Ishikawa (cell line): Measurements from ENCODE around the gene C2CD2.

ENCODE experiments used
- CEBPB ChIP-seq: IDR thresholded peaks from 2 replicates; pipeline ENCODE4 v1.6.1; 2012
- CREB1 ChIP-seq: IDR thresholded peaks from 2 replicates; pipeline ENCODE4 v1.6.1; 2012; ENCODE audit warnings: low read depth
- EGR1 ChIP-seq: IDR thresholded peaks from 2 replicates; pipeline ENCODE4 v1.6.1; 2012
- EP300 ChIP-seq: IDR thresholded peaks from 2 replicates; pipeline ENCODE4 v1.6.1; 2012; ENCODE audit warnings: borderline replicate concordance
- FOXM1 ChIP-seq: IDR thresholded peaks from 2 replicates; pipeline ENCODE4 v1.6.1; 2012; ENCODE audit warnings: low read depth, borderline replicate concordance
- MAX ChIP-seq: IDR thresholded peaks from 2 replicates; pipeline ENCODE4 v1.6.1; 2012
- NFIC ChIP-seq: IDR thresholded peaks from 2 replicates; pipeline ENCODE4 v1.6.1; 2012
- RAD21 ChIP-seq: IDR thresholded peaks from 2 replicates; pipeline ENCODE4 v1.6.1; 2012; ENCODE audit warnings: low read depth
- REST ChIP-seq: IDR thresholded peaks from 2 replicates; pipeline ENCODE4 v1.6.1; 2012; ENCODE audit warnings: low read depth, mild to moderate bottlenecking
- TAF1 ChIP-seq: IDR thresholded peaks from 2 replicates; pipeline ENCODE4 v1.6.1; 2012; ENCODE audit warnings: low read depth, mild to moderate bottlenecking
- TCF12 ChIP-seq: IDR thresholded peaks from 2 replicates; pipeline ENCODE4 v1.6.1; 2012; ENCODE audit warnings: low read depth
- TEAD4 ChIP-seq: IDR thresholded peaks from 2 replicates; pipeline ENCODE4 v1.6.1; 2012
- USF1 ChIP-seq: IDR thresholded peaks from 2 replicates; pipeline ENCODE4 v1.6.1; 2012
- YY1 ChIP-seq: IDR thresholded peaks from 2 replicates; pipeline ENCODE4 v1.6.1; 2012; ENCODE audit warnings: low read depth
- ZBTB7A ChIP-seq: IDR thresholded peaks from 2 replicates; pipeline ENCODE4 v1.6.1; 2012; ENCODE audit warnings: low read depth

Gene C2CD2

GRCh38 chr21:41926807-41927171 lies 27.0 kb downstream of the C2CD2 start:
- no peak for TF ChIP-seq TCF12
- TF ChIP-seq NFIC: no peak
- TF ChIP-seq EP300: no peak
- TF ChIP-seq TAF1: no peak
- TF ChIP-seq USF1: no peak
- TF ChIP-seq EGR1: no peak
- TF ChIP-seq ZBTB7A: no peak
- no peak for TF ChIP-seq YY1
- TF ChIP-seq RAD21: no peak

DNA sequence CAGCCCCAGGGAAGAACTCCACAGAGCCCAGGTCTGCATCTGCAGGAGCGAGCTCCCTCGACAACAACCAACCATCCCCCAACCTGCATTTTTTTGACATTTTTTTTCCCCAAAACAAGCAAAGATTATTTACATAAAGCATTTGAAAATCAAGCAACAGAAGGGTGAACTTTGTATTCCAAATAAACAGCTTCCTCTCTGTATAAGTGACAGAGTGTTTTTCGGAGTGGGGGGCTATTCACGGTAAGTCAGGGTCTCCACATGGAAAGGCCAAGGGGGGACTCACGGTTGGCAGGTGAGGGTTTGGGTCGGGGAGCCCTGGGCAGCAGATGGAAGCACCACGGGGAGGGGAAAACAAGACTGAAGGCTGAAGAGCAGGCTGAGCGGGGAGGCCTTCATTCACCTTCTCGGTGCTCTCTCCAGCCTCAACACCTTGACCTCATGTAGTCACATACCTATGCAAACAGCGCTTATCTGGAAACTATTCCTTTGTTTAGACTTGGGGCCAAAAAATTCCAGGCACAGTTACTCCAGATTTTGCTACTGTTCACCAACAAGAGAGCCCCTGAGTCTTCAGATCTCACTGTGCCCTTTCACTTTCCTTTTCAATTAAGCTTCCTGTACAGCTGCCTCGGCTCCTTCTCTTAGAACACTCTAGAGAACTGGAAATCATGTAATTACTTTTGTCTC lies 27.6 kb downstream of the C2CD2 start:
- TF ChIP-seq RAD21 (no peak), TEAD4 (no peak), REST (no peak), MAX (no peak), EP300 (no peak), ZBTB7A (no peak), TCF12 (no peak), TAF1 (no peak), FOXM1 (no peak), CEBPB (no peak), YY1 (no peak)

DNA sequence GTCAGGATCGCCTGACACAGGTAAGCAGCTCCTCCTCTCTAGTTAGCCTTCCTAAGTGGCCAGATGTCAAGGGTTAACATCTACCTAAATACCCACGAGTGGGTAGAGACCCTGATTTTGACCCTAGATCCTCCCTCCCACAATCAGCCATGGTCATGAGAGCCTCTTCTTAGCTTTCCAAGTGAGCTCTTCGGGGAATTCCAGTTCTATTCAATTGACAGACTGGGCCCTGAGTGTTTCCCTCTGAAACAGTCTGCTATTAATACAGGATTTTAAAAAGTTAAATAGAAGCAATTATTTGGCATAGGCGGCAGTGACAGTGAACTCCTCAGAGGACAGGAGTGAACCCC lies 28.1 kb downstream of the C2CD2 start:
- no peak for TF ChIP-seq CEBPB

DNA sequence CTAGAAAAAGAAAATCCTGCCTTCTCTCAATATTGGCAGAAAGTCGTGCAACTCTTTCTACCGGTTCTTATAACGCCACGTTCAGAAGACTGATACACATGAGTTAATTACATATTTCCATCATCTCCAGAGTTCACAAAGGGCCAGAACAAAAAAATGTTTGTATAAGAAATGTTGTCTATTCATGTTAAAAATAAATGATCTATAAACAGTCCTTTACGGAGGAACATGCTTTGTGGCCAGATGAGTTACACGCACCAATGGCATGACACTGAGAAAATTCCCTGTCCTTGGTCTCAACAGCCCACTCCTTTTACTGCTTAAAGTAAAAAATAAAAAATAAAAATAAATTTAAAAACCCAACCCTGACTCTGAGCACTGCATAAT lies 29.5 kb downstream of the C2CD2 start:
- TF ChIP-seq TAF1 (no peak), TCF12 (no peak), MAX (no peak), USF1 (no peak), RAD21 (no peak), EP300 (no peak), NFIC (no peak), TEAD4 (no peak), FOXM1 (no peak), REST (no peak), ZBTB7A (no peak), CREB1 (no peak)

DNA sequence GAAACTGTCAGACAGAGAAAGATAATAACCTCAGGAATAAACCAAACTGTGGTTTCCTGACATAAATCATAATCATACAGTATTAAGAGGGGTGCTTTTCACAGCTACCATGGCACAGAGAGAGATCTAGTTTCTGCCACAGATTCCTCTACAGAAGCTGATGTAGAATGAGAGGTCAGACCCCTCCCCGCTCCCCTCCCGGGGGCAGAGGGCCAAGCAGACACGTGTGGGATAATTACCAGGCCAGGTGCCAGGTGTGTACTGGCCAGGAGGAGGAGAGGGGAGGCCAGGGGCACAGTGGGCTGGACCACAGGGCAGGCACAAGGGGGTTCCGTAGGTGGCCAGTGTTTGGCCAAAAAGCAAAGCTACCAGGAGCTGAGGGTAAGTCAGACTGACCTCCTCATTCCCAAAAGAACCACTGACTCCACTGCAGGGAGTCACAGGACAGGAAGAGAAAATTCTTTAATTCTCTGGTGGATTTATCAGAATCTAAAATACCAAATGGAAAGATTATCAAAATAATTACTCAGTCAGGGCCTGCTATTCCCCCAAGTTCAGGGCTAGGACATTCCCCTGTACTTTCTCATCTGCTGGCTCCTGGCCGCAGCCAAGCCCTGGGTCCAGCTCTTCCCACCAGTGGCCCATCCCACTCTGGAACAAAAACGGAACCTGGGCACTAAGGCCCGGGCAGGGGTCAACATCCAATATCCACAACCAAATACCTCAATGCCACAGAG lies 30.0 kb downstream of the C2CD2 start:
- TF ChIP-seq YY1 (no peak), CEBPB (no peak), EP300 (no peak), ZBTB7A (no peak), TCF12 (no peak)

GRCh38 chr21:41923186-41923585 lies 30.6 kb downstream of the C2CD2 start:
- TF ChIP-seq MAX: no peak
